Osteocyte (in vitro differentiated cells): ENCODE results near the gene APCDD1. TPM values are rescaled to one million over a fixed set of nuclear protein-coding genes. Genes with fewer than 3 reads are reported as not detected.
A peak's percentile ranks its signal among the peaks of the same experiment; 100 is the strongest.

Experiments
- DNase-seq: peaks from one replicate; pipeline ENCODE4 v3.0.0; 2021; ENCODE audit warnings: mixed read lengths; ENCODE audit not compliant: unreplicated experiment; ENCODE audit errors: extremely low spot score
- H3K27ac Mint-ChIP-seq: one replicate; pipeline ENCODE4 v1.8.0; 2021; ENCODE audit warnings: mild to moderate bottlenecking, mixed read lengths; ENCODE audit not compliant: unreplicated experiment
- H3K27me3 Mint-ChIP-seq: one replicate; pipeline ENCODE4 v1.8.0; 2021; ENCODE audit warnings: mixed read lengths; ENCODE audit not compliant: unreplicated experiment
- H3K36me3 Mint-ChIP-seq: one replicate; pipeline ENCODE4 v1.8.0; 2021; ENCODE audit warnings: mixed read lengths; ENCODE audit not compliant: unreplicated experiment
- H3K4me1 Mint-ChIP-seq: one replicate; pipeline ENCODE4 v1.8.0; 2021; ENCODE audit warnings: mixed read lengths; ENCODE audit not compliant: unreplicated experiment
- H3K4me3 Mint-ChIP-seq: one replicate; pipeline ENCODE4 v1.8.0; 2021; ENCODE audit warnings: mild to moderate bottlenecking, moderate library complexity, mixed read lengths; ENCODE audit not compliant: unreplicated experiment
- H3K9me3 Mint-ChIP-seq: one replicate; pipeline ENCODE4 v1.8.0; 2021; ENCODE audit warnings: mixed read lengths; ENCODE audit not compliant: unreplicated experiment
- CTCF ChIP-seq: fragments of 200-600 bp; sonication (generic); IDR thresholded peaks from 2 replicates; pipeline ENCODE4 v1.5.0; 2021; ENCODE audit warnings: antibody characterized with exemption, mild to moderate bottlenecking, moderate library complexity
- total RNA-seq: library from RNA; stranded (reverse); gene quantifications from 2 replicates; pipeline ENCODE4 v1.2.1, GENCODE V29; 2021

APCDD1 gene
- total RNA-seq, 1 donor from 2014 or later = 1.4 TPM

GRCh38 chr18:10440884-10441283 lies 13.6 kb upstream of the APCDD1 start:
- Mint-ChIP-seq H3K4me3 (no peak overlapping the region), H3K27ac (no peak overlapping the region), H3K36me3 (no peaks in the 10 kb centered on the region), H3K9me3 (no peaks in the 10 kb centered on the region), H3K4me1 (peaks cover 1% of the 10 kb centered on the region), H3K27me3 (peaks cover 38% of the 10 kb centered on the region)
- no peak for TF ChIP-seq CTCF
- no peak for DNase-seq

- TF ChIP-seq CTCF = no peak
- Mint-ChIP-seq H3K9me3 (no peaks in the 10 kb centered on the region), H3K27me3 (peaks cover 40% of the 10 kb centered on the region), H3K4me3 (no peak overlapping the region), H3K27ac (no peak overlapping the region), H3K36me3 (no peaks in the 10 kb centered on the region), H3K4me1 (peaks cover 1% of the 10 kb centered on the region)
- peak; percentile 54 for DNase-seq
These were observed 13.0 kb upstream of the APCDD1 start for GRCh38 chr18:10441472-10441871.

DNA sequence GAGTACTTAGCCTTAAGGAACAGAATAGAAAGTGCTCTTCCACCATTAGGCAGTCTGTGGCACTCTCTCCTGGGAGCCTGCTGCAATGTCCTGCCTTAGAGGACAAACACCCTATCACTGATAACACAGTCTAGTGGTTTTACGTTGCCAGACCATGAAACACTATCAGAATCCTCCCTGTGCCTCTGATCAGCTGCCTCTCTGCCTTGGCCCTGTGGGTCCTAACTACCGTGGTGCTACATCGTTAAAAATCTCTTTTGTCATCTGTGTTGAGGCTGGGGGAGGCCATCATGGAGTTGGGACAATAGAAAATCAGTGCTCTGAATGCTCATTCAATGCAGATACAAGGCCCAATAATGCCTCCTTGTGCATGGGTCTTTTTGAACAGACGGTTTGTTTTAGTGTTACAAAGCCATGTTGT lies 11.9 kb upstream of the APCDD1 start:
- Mint-ChIP-seq H3K27ac (no peak overlapping the region), H3K27me3 (peaks cover 40% of the 10 kb centered on the region), H3K4me1 (peaks cover 1% of the 10 kb centered on the region), H3K9me3 (no peaks in the 10 kb centered on the region), H3K4me3 (no peak overlapping the region), H3K36me3 (no peaks in the 10 kb centered on the region)
- no peak for DNase-seq
- no peak for TF ChIP-seq CTCF

GRCh38 chr18:10443001-10443400 lies 11.4 kb upstream of the APCDD1 start:
- Mint-ChIP-seq H3K4me1 (peaks cover 1% of the 10 kb centered on the region), H3K27ac (no peak overlapping the region), H3K36me3 (no peaks in the 10 kb centered on the region), H3K9me3 (no peaks in the 10 kb centered on the region), H3K4me3 (no peak overlapping the region), H3K27me3 (peaks cover 42% of the 10 kb centered on the region)
- no peak for DNase-seq
- TF ChIP-seq CTCF = no peak

DNA sequence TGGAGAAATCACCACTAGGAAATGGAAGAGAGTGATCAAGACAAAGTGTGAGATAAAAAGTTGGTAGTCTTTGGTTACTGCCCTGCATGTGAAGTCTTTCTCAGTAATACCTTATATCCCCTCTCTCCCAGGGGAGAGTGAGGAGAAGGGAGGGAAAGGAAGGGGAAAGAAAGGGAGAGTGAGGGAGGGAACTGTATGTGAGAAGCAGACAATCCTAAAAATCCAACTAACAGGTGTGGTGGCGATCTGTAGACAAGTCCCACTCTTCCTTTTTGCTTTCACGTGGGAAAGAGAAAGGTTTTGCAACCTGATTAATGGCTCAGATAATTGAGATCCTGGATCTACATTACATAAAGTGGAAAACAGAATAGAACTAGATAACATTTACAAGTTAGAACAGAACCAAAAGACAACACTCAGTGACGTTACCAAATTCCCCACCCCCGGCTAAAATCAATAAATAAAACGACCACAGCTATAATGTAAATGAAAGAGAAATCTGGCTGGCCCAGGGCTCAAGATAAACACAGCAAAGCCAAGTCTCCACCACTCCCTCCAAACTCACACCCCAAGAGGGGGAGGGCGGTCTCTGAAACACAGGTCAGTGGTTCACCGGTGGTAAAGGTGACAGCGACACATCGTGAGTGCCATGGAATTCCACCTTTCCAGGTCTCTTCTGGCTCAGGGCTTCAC lies 10.0 kb upstream of the APCDD1 start:
- Mint-ChIP-seq H3K36me3 (no peaks in the 10 kb centered on the region), H3K27me3 (peaks cover 48% of the 10 kb centered on the region), H3K4me1 (peaks cover 3% of the 10 kb centered on the region), H3K9me3 (no peaks in the 10 kb centered on the region), H3K4me3 (no peak overlapping the region), H3K27ac (no peak overlapping the region)
- no peak for TF ChIP-seq CTCF
- no peak for DNase-seq
